Hematopoietic multipotent progenitor cell treated with erythropoietin and hydrocortisone succinate and interleukin-3 and kit ligand, for 4 days (in vitro differentiated cells): ENCODE measurements around the gene SNX27.
"Not testable (repeated sequence)": the region's sequence is repeated elsewhere in the genome, so short reads cannot be mapped to it uniquely, and the experiment has no call there.

Experiments used
- DNase-seq: peaks from one replicate; pipeline ENCODE4 v3.0.0-alpha.2; 2015

Gene SNX27

GRCh38 chr1:151611832-151612500 lies at the start of gene SNX27:
Gene SNX27, plus strand, starts transcription at chr1:151612050. Its CDS starts 152 bp downstream, at chr1:151612202.
- peak; percentile 98 for DNase-seq

- DNase-seq = no peak
Measured at GRCh38 chr1:151562661-151563060, 49.2 kb upstream of the SNX27 start.

GRCh38 chr1:151563376-151563775 lies 48.5 kb upstream of the SNX27 start:
- no peak for DNase-seq

- no peak for DNase-seq
Measured at GRCh38 chr1:151565502-151566189, 46.2 kb upstream of the SNX27 start.

- peak; percentile 16 for DNase-seq
Measured at GRCh38 chr1:151568626-151569088, 43.2 kb upstream of the SNX27 start.

- no peak for DNase-seq
Measured at GRCh38 chr1:151570819-151571218, 41.0 kb upstream of the SNX27 start.

GRCh38 chr1:151574575-151575529 lies 37.0 kb upstream of the SNX27 start:
- peak; percentile 68 for DNase-seq

GRCh38 chr1:151577173-151577572 lies 34.7 kb upstream of the SNX27 start:
- no peak for DNase-seq

- no peak for DNase-seq
Measured at GRCh38 chr1:151578941-151579340, 32.9 kb upstream of the SNX27 start.

- DNase-seq = no peak
Measured at GRCh38 chr1:151579436-151580225, 32.2 kb upstream of the SNX27 start.

- DNase-seq = no peak
Measured at GRCh38 chr1:151581451-151581850, 30.4 kb upstream of the SNX27 start.

- no peak for DNase-seq
Measured at GRCh38 chr1:151581921-151582320, 29.9 kb upstream of the SNX27 start.

GRCh38 chr1:151583796-151584195 lies 28.1 kb upstream of the SNX27 start:
- no peak for DNase-seq

GRCh38 chr1:151584278-151584677 lies 27.6 kb upstream of the SNX27 start:
- DNase-seq = peak; percentile 36

- DNase-seq = no peak
Measured at GRCh38 chr1:151584780-151585179, 27.1 kb upstream of the SNX27 start.

- peak; percentile 40 for DNase-seq
Measured at GRCh38 chr1:151585622-151586021, 26.2 kb upstream of the SNX27 start.

GRCh38 chr1:151590961-151591360 lies 20.9 kb upstream of the SNX27 start:
- peak; percentile 14 for DNase-seq

- peak; percentile 9 for DNase-seq
Measured at GRCh38 chr1:151593730-151594129, 18.1 kb upstream of the SNX27 start.

- DNase-seq = peak; percentile 75
Measured at GRCh38 chr1:151594143-151594625, 17.7 kb upstream of the SNX27 start.

- DNase-seq = peak; percentile 47
Measured at GRCh38 chr1:151596166-151596953, 15.5 kb upstream of the SNX27 start.

- not testable (repeated sequence) for DNase-seq
Measured at GRCh38 chr1:151602550-151602949, 9.3 kb upstream of the SNX27 start.
